MM.1S (cell line): ENCODE data around the gene FBH1.

Experiments
- DNase-seq: peaks from one replicate; pipeline ENCODE4 v3.0.0-alpha.2; 2015
- H2AFZ ChIP-seq: fragments of 300-600 bp; sonication (generic); 2 replicates; pipeline ENCODE4 v1.6.0; 2016; ENCODE audit warnings: antibody characterized with exemption, low read length
- H3F3A ChIP-seq: fragments of 300-600 bp; sonication (generic); 2 replicates; pipeline ENCODE4 v1.6.1; 2016; ENCODE audit warnings: mild to moderate bottlenecking, antibody characterized with exemption, low read length, moderate library complexity, mixed read lengths; ENCODE audit not compliant: insufficient read depth
- H3K27ac ChIP-seq: fragments of 300-600 bp; sonication (generic); 2 replicates; pipeline ENCODE4 v1.5.1; 2016; ENCODE audit warnings: mild to moderate bottlenecking, low read length
- H3K27me3 ChIP-seq: fragments of 300-600 bp; sonication (generic); replicated peaks from 2 replicates; pipeline ENCODE4 v1.6.0; 2016; ENCODE audit warnings: low read length; ENCODE audit not compliant: insufficient read depth
- H3K36me3 ChIP-seq: fragments of 300-600 bp; sonication (generic); replicated peaks from 2 replicates; pipeline ENCODE4 v1.6.1; 2016; ENCODE audit warnings: mild to moderate bottlenecking, low read length, mixed read lengths; ENCODE audit not compliant: insufficient read depth
- H3K4me1 ChIP-seq: fragments of 300-600 bp; sonication (generic); 2 replicates; pipeline ENCODE4 v1.6.1; 2016; ENCODE audit warnings: low read length, mixed read lengths
- H3K4me2 ChIP-seq: fragments of 300-600 bp; sonication (generic); 2 replicates; pipeline ENCODE4 v1.6.0; 2016; ENCODE audit warnings: low read depth, low read length
- H3K4me3 ChIP-seq: fragments of 300-600 bp; sonication (generic); 2 replicates; pipeline ENCODE4 v1.5.1; 2016; ENCODE audit warnings: low read length, mixed read lengths
- H3K79me2 ChIP-seq: fragments of 300-600 bp; sonication (generic); 2 replicates; pipeline ENCODE4 v1.6.1; 2016; ENCODE audit warnings: mixed run types, low read length, mixed read lengths
- H3K9ac ChIP-seq: fragments of 300-600 bp; sonication (generic); 2 replicates; pipeline ENCODE4 v1.6.1; 2016; ENCODE audit warnings: low read length, mixed read lengths
- H3K9me2 ChIP-seq: fragments of 300-600 bp; sonication (generic); replicated peaks from 2 replicates; pipeline ENCODE4 v1.6.1; 2016; ENCODE audit warnings: mild to moderate bottlenecking, low read length, mixed read lengths; ENCODE audit not compliant: insufficient read depth
- H3K9me3 ChIP-seq: fragments of 300-600 bp; sonication (generic); replicated peaks from 2 replicates; pipeline ENCODE4 v1.6.1; 2016; ENCODE audit warnings: mild to moderate bottlenecking, low read length, mixed read lengths; ENCODE audit not compliant: insufficient read depth
- H4K20me1 ChIP-seq: fragments of 300-600 bp; sonication (generic); 2 replicates; pipeline ENCODE4 v1.6.1; 2016; ENCODE audit warnings: mild to moderate bottlenecking, low read length, moderate library complexity, mixed read lengths; ENCODE audit not compliant: insufficient read depth
- CTCF ChIP-seq: fragments of 300-600 bp; sonication (generic); IDR thresholded peaks from 2 replicates; pipeline ENCODE4 v1.5.1; 2016; ENCODE audit warnings: antibody characterized with exemption, low read length, mixed read lengths
- EZH2 ChIP-seq: fragments of 300-600 bp; sonication (generic); optimal IDR thresholded peaks from 2 replicates; pipeline ENCODE3; 2017; ENCODE audit warnings: low read depth, mild to moderate bottlenecking, antibody characterized with exemption, low read length, mixed read lengths
- EZH2phosphoT487 ChIP-seq: fragments of 300-600 bp; sonication (generic); IDR thresholded peaks from 2 replicates; pipeline ENCODE4 v1.6.1; 2018; ENCODE audit warnings: antibody characterized with exemption, low read length

FBH1 gene

GRCh38 chr10:5924889-5925288, 34.8 kb downstream of the FBH1 start:
- H3K4me2 ChIP-seq: no peak overlapping the region
- no peaks in the 10 kb centered on the region for H3K9me2 ChIP-seq
- H3K36me3 ChIP-seq: peaks cover 44% of the 10 kb centered on the region
- H3K4me3 ChIP-seq: no peak overlapping the region
- H3K27me3 ChIP-seq: no peaks in the 10 kb centered on the region
- H3K9ac ChIP-seq: no peak overlapping the region
- H3K27ac ChIP-seq: no peak overlapping the region
- H4K20me1 ChIP-seq: no peaks in the 10 kb centered on the region
- TF ChIP-seq EZH2phosphoT487 (no peak), EZH2 (no peak), CTCF (no peak)
- H2AFZ ChIP-seq: no peak overlapping the region
- H3F3A ChIP-seq: no peaks in the 10 kb centered on the region
- H3K4me1 ChIP-seq: no peaks in the 10 kb centered on the region
- no peaks in the 10 kb centered on the region for H3K9me3 ChIP-seq
- peaks cover 27% of the 10 kb centered on the region for H3K79me2 ChIP-seq
- DNase-seq: no peak

- peaks cover 36% of the 10 kb centered on the region for H3K36me3 ChIP-seq
These were observed 37.3 kb downstream of the FBH1 start for GRCh38 chr10:5927306-5927705.

GRCh38 chr10:5929442-5929841, 39.4 kb downstream of the FBH1 start:
- Histone ChIP-seq H3K9me2 (no peaks in the 10 kb centered on the region), H3K27ac (no peak overlapping the region), H3K9me3 (no peaks in the 10 kb centered on the region), H3K36me3 (peaks cover 27% of the 10 kb centered on the region), H3K4me2 (no peak overlapping the region), H3K27me3 (no peaks in the 10 kb centered on the region), H3K9ac (no peak overlapping the region), H3F3A (no peaks in the 10 kb centered on the region), H3K4me3 (no peak overlapping the region), H4K20me1 (no peaks in the 10 kb centered on the region), H2AFZ (no peak overlapping the region), H3K79me2 (peaks cover 13% of the 10 kb centered on the region; the same call in 1 of the 2 replicates), H3K4me1 (no peaks in the 10 kb centered on the region)
- TF ChIP-seq EZH2phosphoT487: no peak
- no peak for TF ChIP-seq EZH2
- no peak for TF ChIP-seq CTCF
- DNase-seq: no peak

More at GRCh38 chr10:5927306-5927705, 37.3 kb downstream of the FBH1 start:
- no peak overlapping the region for H3K27ac ChIP-seq
- H3K79me2 ChIP-seq: peaks cover 19% of the 10 kb centered on the region; the same call in 1 of the 2 replicates
- H2AFZ ChIP-seq: no peak overlapping the region
- no peaks in the 10 kb centered on the region for H3K27me3 ChIP-seq
- no peak overlapping the region for H3K9ac ChIP-seq
- no peak for DNase-seq
- no peaks in the 10 kb centered on the region for H3F3A ChIP-seq
- H3K9me2 ChIP-seq: no peaks in the 10 kb centered on the region
- TF ChIP-seq CTCF (no peak), EZH2 (no peak), EZH2phosphoT487 (no peak)
- no peaks in the 10 kb centered on the region for H4K20me1 ChIP-seq
- H3K9me3 ChIP-seq: no peaks in the 10 kb centered on the region
- no peak overlapping the region for H3K4me2 ChIP-seq
- H3K4me1 ChIP-seq: no peaks in the 10 kb centered on the region
- H3K4me3 ChIP-seq: no peak overlapping the region
